HT1080 (cell line): ENCODE data around the gene ZNF57. TPM values are rescaled to one million over a fixed set of nuclear protein-coding genes. Genes with fewer than 3 reads are reported as not detected.
"Not testable (repeated sequence)": the region's sequence is repeated elsewhere in the genome, so short reads cannot be mapped to it uniquely, and the experiment has no call there.

Experiments used
- DNase-seq: peaks from one replicate; pipeline ENCODE4 v3.0.0-alpha.2; 2015; ENCODE audit warnings: low read depth
- total RNA-seq: library from RNA; depleted of rRNA; stranded (reverse); fragments of >200 nt; shearing (Covaris generic); gene quantifications from 2 replicates; pipeline ENCODE4 v1.2.3, GENCODE V29; 2014

Gene ZNF57
- total RNA-seq, 1 experiment from 2014 or later: not detected

DNA sequence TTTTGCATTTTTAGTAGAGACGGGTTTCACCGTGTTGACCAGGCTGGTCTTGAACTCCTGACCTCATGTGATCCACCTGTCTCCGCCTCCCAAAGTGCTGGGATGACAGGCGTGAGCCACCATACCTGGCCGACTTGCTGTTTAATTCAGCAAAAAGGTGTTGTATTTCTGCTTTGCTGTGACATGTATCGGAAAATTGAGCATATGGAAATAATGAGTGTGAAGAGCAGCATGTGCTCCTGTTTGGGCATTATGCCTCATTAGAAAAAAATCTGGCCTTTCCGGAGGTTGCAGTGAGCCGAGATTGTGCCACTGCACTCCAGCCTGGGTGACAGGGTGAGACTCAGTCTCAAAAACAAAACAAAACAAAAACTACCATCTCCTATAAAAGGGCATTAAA, 10.2 kb upstream of the ZNF57 start:
- DNase-seq: not testable (repeated sequence)

DNA sequence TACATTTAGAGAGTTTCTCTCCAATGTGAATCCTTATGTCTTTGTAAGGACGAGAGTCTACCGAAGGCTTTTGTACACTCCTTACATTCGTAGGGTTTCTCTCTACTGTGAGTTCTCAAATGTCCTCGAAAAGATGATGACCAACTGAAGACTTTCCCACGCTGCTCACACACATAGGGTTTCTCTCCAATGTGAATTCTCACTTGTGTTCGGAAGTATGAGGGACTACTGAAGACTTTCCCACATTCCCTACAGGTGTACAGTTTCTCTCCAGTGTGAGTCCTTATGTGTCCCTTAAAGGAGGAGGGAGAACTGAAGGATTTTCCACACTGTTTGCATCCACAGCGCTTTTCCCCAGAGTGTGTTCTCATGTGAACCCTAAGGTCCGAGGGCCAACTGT, 4.0 kb upstream of the ZNF57 start:
- DNase-seq: no peak

GRCh38 chr19:2902590-2903218, 2.0 kb downstream of the ZNF57 start:
- no peak for DNase-seq

- DNase-seq: not testable (repeated sequence)
Observed at GRCh38 chr19:2903326-2903725, 2.6 kb downstream of the ZNF57 start.

DNA sequence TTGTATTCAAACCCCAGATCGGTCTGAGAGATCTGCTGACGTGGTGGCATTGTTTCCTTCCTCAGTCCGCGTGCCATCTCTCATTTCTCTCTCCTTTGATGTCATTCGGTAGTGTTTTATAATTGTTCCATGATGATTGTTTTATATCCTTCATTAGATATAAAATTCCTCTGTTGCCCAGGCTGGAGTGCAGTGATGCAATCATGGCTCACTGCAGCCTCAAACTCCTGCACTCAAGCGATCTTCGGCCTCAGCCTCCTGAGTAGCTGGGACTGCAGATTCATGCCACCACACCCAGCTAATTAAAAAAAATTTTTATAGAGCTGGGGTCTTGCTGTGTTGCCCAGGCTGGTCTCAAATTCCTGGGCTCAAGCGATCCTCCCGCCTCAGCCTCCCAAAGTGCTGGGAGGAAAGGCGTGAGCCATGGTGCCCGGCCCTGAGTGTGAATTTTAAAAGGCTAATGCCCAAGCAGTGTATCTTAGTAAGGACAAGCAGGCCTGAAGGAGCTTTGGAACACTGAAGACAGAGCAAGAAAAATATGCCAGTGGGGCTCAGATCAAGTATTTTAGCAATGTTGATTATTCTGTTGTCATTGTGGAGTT, 5.3 kb downstream of the ZNF57 start:
- DNase-seq: no peak

- no peak for DNase-seq
Observed at GRCh38 chr19:2906631-2907195, 6.0 kb downstream of the ZNF57 start.

DNA sequence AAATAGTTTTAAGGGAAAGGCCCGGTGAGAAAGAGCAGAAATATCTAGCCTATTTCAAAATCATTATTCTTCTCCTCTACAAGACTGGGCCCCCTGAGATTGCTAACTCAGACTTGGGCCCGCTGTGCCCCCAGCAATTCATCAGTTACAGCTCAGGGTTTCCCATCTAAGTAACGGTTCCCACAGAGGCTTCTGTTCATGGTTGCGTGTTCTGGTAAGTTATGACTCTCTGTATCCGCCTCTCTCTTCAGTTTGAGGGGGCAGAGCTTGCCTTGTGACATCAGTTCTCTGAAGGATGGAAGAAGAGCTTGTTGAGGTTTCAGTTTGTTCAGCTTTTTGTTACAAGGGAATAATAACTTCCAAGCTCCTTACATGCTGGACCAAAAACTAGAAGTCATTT, 11.6 kb downstream of the ZNF57 start:
- DNase-seq: no peak

- no peak for DNase-seq
Observed at GRCh38 chr19:2917275-2918184, 16.8 kb downstream of the ZNF57 start.

GRCh38 chr19:2922987-2923386, 22.3 kb downstream of the ZNF57 start:
- DNase-seq: no peak

- no peak for DNase-seq
Observed at GRCh38 chr19:2923510-2923909, 22.8 kb downstream of the ZNF57 start.

- DNase-seq: no peak
Observed at GRCh38 chr19:2926341-2927031, 25.8 kb downstream of the ZNF57 start.

DNA sequence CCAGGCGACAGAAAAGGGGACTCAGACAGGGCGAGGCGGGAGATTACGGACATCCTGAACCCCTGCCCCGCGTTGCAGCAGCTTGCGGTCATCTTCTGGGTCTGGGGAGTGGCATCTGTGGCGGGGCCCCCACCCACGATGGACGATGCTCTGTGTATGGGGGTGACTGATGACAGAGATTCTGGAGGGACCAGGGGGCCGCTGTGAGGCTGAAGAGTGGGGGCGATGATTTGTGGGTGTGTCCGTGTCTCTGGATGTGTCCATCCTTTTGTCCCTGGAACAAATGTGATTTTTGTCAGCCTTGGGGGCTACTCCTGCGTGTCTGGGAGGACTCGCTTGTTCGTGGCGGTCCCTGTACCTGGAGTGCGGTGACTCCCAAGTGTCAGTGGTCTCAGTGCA, 26.3 kb downstream of the ZNF57 start:
- no peak for DNase-seq

DNA sequence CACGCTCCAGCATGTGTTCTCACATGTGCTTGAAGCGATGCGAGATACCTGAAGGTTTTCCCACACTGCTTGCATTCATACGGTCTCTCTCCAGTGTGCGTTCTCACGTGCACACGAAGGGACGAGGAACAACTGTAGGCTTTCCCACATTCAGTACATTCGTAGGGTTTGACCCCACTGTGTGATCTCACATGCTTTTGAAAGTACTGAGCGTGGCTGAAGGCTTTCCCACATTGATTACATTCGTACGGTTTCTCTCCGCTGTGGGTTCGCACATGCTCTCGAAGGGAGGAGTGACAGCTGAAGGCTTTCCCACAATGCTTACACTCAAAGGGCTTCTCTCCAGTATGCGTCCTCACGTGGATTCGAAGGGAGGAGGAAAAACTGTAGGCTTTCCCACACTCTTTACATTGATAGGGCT, 32.8 kb downstream of the ZNF57 start:
- no peak for DNase-seq

GRCh38 chr19:2935863-2936262, 35.1 kb downstream of the ZNF57 start:
- not testable (repeated sequence) for DNase-seq

DNA sequence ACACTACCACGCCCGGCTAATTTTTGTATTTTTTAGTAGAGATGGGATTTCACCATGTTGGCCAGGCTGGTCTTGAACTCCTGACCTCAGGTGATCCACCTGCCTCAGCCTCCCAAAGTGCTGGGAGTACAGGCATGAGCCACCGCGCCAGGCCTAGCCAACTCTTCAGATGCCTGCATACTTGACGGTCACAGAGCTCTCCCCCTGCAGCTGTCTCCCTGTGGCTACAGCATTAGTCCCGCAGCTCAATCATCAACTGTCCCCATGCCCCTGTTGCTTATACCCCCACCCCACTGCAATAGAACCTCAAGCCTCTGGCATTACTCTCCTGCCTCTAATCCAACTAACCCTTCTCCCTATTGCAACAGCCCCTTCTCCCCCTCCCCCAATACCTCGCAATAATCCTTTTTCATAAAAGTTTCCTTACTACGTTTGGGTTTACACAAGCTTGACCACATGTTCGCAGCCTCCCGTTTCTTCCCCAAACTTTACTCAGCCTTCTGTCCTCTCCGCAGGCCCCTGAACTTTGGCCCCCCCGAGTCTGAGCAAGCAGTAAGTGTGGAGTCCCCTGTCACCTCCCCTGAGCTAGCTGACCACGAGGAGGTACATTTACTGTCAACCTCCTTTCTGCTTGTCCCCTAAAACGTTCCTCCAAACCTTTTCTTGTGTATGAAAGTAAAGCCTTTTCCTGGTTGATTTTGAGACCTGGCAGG, 42.4 kb downstream of the ZNF57 start:
- DNase-seq: no peak

GRCh38 chr19:2944403-2944774, 43.7 kb downstream of the ZNF57 start:
- DNase-seq: no peak

DNA sequence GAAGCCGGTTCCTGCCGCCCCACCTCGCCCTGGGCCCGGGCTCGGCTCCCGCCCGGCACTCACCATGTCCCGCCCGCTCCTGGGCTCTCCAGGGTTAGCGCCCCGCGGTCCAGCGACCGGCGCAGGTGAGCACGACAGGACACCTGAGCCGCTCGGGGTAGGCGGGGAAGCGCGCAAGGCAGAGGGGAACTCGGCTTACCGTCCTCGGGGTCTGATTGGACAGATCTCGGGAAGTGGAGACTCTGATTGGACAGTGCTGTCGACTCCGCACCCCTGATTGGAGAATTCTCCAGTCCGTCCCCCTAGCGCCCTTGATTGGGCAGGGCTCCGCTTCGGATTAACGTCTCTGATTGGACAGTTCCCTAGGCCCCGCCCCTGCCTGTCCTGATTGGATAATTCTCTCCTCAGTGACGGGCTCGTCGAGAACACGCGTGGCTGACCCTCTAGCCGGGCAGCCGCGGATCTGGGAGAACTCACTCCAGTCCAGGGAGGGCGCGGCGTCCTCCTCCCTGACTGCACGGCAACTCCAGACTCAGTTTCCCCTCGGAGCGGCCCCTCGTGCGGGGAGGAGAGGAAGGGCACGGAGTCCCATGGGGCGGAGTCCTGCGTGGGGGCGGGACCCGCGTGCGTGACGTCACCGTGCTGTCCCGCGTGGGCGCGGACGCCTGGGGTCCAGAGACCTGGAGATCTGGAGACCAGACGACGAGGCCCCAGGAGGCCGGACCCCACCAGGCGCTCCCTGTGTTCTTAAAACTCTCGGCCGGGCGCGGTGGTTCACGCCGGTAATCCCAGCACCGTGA, 44.2 kb downstream of the ZNF57 start, which contains the start of gene ZNF77:
ZNF77 (minus strand) TSS at position 197 of the 800 bp plus-strand sequence; CDS start at position 66, 131 bp downstream.
- peak; percentile 30 for DNase-seq

GRCh38 chr19:2945575-2946184, 45.0 kb downstream of the ZNF57 start:
- DNase-seq: no peak

DNA sequence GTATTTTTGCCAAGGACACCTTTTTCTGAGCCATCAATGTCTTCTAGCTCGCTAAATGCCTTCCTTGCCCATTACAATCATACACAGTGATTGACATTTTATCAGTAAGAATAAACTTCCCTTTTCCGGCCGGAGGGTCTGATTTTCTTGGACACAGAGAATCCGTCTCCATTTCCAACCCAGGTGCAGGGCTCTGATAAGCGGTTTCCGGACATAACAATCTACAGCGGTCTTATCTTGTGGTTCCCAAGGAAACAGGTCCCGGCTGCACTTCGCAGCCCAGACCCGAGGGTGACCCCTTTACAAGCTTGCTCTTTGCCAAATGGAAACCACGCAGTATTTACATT, 49.2 kb downstream of the ZNF57 start:
- DNase-seq: no peak
